HAP-1 (cell line): ENCODE data around the gene CDK5RAP3.
"Not testable (repeated sequence)": the region's sequence is repeated elsewhere in the genome, so short reads cannot be mapped to it uniquely, and the experiment has no call there.

Experiments
- DNase-seq, 2 experiments: peaks; one replicate each; pipeline ENCODE4 v3.0.0-alpha.2; 2016 to 2020; ENCODE audit warnings: low spot score in 2 of 2
- H3K27me3 ChIP-seq: fragments of 250-450 bp; sonication (Bioruptor Pico); 2 replicates; pipeline ENCODE4 v1.5.1; 2020; ENCODE audit warnings: low read depth, mild to moderate bottlenecking, moderate library complexity
- H3K36me3 ChIP-seq: fragments of 250-450 bp; sonication (Bioruptor Pico); replicated peaks from 2 replicates; pipeline ENCODE4 v1.5.1; 2020; ENCODE audit warnings: mild to moderate bottlenecking
- H3K4me1 ChIP-seq: fragments of 250-450 bp; sonication (Bioruptor Pico); 2 replicates; pipeline ENCODE4 v1.5.1; 2020; ENCODE audit warnings: mild to moderate bottlenecking
- H3K4me3 ChIP-seq: fragments of 250-450 bp; sonication (Bioruptor Pico); 2 replicates; pipeline ENCODE4 v1.5.1; 2020; ENCODE audit warnings: mild to moderate bottlenecking, moderate library complexity
- H3K9me3 ChIP-seq: fragments of 250-450 bp; sonication (Bioruptor Pico); 2 replicates; pipeline ENCODE4 v1.5.1; 2020; ENCODE audit warnings: mild to moderate bottlenecking, moderate library complexity
- in situ Hi-C: fragments of 300-500 bp; cut with MboI; formaldehyde crosslinking; loops from 3 replicates; pipeline ENCODE4 v1.14.3; 2020; ENCODE audit warnings: low sequenced_read_pairs, inconsistent platforms, mixed read lengths

The CDK5RAP3 gene

DNA sequence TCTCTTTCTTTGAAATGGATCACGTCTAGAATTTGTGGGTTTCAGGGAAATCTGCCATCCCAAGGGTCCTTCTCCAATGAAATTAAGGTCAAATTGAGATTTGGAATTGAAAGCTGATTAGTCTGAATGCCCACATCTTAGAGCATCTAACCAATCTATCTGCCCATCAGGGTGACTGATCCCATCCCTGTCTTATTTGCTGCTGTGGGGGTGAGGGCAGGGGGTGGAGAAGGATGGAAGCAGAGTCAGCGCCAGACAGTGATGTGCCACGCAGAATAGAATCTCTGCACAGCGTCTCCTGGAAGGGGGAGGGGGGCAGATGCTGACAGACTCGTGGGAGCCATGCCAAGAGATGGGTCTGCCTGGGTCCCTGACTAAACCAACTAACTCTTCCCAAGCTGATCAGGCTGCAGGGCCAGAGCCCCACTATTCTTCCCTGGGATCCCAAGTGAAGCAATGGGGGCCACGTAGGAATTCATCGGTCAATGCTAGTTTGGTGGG lies 32.1 kb downstream of the CDK5RAP3 start:
- peak; percentile 28 to 71 for DNase-seq
- peaks cover 45% of the 10 kb centered on the region for H3K4me1 ChIP-seq
- H3K4me3 ChIP-seq = no peak overlapping the region
- no peaks in the 10 kb centered on the region for H3K9me3 ChIP-seq
- in situ Hi-C loops = no loop called here
- H3K36me3 ChIP-seq = no peaks in the 10 kb centered on the region
- H3K27me3 ChIP-seq = no peaks in the 10 kb centered on the region

DNA sequence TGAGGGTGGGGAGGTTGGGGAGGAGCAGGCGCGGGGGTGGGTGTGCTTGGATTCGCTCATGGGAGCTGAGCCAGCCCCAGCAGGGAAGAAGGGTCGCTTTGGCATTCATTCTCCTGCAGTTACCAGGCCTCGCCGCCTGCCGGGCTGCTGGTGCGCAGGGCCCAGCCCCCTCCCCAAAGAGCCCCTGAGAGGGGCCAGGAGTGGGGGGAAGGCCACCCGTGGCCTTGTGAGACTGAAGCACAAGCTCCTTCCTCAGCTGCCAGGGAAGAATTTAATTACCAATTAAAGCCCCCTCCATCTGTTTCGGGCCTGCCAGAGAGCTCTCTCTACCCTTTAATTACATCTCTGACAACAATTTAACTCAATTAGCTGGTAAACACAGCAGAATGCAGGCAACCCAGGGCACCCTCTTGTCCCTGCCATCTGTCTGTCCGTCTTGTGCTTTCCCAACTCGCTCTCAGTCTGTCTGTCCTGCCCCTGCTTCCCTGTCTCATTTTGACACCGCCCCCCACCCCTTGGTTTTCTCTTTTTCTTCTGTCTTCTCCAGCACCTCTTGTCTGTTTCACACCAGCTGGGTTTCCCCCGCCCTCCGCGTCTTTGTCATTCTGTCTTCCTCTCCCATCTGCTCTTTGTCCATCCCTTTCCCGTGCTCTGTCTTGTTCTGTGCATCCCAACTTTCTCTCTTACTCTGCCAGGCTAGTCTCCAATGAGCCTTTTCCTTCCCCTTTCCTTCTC lies 32.7 kb downstream of the CDK5RAP3 start:
- Histone ChIP-seq H3K27me3 (no peaks in the 10 kb centered on the region), H3K36me3 (no peaks in the 10 kb centered on the region), H3K4me3 (no peak overlapping the region), H3K9me3 (no peaks in the 10 kb centered on the region), H3K4me1 (peaks cover 45% of the 10 kb centered on the region)
- DNase-seq = peak in 1 of 2 experiments; percentile 37
- in situ Hi-C loops = no loop called here

DNA sequence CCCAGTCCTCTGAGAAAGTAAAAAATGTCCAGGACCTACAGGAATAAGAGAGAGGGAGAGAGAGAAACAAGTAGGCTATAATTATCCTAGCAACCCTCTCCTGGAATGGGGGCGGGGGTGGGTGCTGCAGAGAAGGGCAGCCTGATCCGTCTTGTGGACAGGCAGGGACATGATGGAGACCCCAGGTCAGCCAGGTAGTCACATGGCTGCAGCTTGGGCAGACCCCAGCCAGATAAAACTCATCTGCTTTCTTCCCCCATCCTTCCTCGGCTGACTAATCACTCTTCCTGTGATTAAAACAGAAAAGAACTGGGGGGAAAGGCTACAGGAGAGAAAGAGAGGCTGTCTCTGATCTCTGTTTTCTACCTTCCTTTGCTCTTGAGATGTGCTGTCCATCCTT lies 34.1 kb downstream of the CDK5RAP3 start:
- no peak overlapping the region for H3K4me3 ChIP-seq
- H3K9me3 ChIP-seq = no peaks in the 10 kb centered on the region
- no peak for DNase-seq
- in situ Hi-C loops = no loop called here
- H3K36me3 ChIP-seq = no peaks in the 10 kb centered on the region
- no peaks in the 10 kb centered on the region for H3K27me3 ChIP-seq
- H3K4me1 ChIP-seq = peaks cover 45% of the 10 kb centered on the region

- Histone ChIP-seq H3K27me3 (no peaks in the 10 kb centered on the region), H3K36me3 (no peaks in the 10 kb centered on the region), H3K4me1 (peaks cover 46% of the 10 kb centered on the region), H3K9me3 (no peaks in the 10 kb centered on the region), H3K4me3 (no peak overlapping the region)
- DNase-seq = peak in 1 of 2 experiments; percentile 62
- in situ Hi-C loops = no loop called here
Observed at GRCh38 chr17:48006936-48007709, 36.2 kb downstream of the CDK5RAP3 start.

- Histone ChIP-seq H3K4me1 (peaks cover 20% of the 10 kb centered on the region), H3K36me3 (no peaks in the 10 kb centered on the region), H3K9me3 (no peaks in the 10 kb centered on the region), H3K27me3 (no peaks in the 10 kb centered on the region), H3K4me3 (no peak overlapping the region)
- in situ Hi-C loops = no loop called here
- DNase-seq = no peak
Observed at GRCh38 chr17:48010193-48010592, 39.3 kb downstream of the CDK5RAP3 start.

DNA sequence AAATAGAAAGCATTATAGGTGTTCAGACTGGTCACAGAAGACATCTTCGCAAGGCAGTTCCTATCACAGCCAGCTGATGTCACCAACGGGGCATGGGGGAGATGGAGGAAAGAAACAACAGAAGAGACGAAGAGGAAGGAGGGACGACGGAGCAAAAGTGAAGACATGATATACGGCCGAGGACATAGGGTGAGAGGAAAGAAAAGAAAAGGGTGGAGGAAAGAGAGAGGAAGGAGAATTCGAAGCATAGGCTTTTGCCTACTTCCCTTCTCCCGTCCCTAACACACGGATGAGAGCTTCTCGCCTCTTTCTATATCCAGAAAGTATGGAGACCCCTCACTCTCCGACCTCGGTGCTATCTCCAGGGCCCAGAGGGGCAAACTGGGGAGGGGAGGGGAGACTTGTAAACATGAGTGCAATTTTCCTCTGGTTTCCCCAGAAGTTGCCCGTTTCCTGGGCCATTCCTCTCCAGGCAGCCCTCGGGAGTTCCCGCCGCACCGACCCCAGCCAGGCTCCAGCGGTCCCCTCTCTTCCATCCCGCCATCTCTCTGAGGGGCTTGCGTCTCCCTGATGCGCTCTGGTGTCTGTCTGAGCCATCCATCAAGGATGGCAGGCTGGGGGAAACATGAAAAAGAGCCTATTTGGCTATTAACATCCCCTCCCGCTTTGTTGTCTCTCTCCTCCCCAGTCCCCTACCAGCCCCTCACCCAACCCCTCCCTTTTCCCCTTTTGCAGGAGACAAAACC lies 40.7 kb downstream of the CDK5RAP3 start:
- Histone ChIP-seq H3K27me3 (no peaks in the 10 kb centered on the region), H3K36me3 (no peaks in the 10 kb centered on the region), H3K4me1 (peaks cover 13% of the 10 kb centered on the region), H3K9me3 (no peaks in the 10 kb centered on the region), H3K4me3 (peak overlapping the region; percentile 19)
- peak; percentile 46 to 74 for DNase-seq
- in situ Hi-C loops = no loop called here

- H3K4me1 ChIP-seq = peaks cover 12% of the 10 kb centered on the region
- no peaks in the 10 kb centered on the region for H3K27me3 ChIP-seq
- H3K9me3 ChIP-seq = no peaks in the 10 kb centered on the region
- H3K36me3 ChIP-seq = no peaks in the 10 kb centered on the region
- in situ Hi-C loops = no loop called here
- peak; percentile 66 to 82 for DNase-seq
- peak overlapping the region; percentile 19 for H3K4me3 ChIP-seq
Observed at GRCh38 chr17:48012151-48012520, 41.2 kb downstream of the CDK5RAP3 start.

DNA sequence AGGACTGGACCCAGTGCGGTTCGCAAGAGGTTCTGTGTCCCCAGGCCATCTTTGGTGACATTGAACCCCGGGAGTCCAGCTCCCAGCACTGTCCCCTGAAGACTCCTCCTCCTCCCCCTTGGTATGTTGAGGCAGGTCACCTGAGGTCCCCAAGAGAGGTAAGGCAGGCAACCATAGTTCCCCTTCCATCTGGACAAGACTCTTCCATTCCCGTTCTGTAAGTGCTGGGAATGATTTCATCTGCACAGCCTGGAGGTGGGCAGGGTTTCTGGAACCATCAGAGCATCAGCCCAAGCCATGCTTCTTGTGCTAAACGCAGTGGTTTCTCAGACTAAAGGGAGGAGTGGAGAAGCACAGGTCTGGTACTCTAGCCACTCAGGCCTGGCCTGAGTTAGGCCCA lies 41.7 kb downstream of the CDK5RAP3 start:
- in situ Hi-C loops = no loop called here
- no peak overlapping the region for H3K4me3 ChIP-seq
- no peak for DNase-seq

DNA sequence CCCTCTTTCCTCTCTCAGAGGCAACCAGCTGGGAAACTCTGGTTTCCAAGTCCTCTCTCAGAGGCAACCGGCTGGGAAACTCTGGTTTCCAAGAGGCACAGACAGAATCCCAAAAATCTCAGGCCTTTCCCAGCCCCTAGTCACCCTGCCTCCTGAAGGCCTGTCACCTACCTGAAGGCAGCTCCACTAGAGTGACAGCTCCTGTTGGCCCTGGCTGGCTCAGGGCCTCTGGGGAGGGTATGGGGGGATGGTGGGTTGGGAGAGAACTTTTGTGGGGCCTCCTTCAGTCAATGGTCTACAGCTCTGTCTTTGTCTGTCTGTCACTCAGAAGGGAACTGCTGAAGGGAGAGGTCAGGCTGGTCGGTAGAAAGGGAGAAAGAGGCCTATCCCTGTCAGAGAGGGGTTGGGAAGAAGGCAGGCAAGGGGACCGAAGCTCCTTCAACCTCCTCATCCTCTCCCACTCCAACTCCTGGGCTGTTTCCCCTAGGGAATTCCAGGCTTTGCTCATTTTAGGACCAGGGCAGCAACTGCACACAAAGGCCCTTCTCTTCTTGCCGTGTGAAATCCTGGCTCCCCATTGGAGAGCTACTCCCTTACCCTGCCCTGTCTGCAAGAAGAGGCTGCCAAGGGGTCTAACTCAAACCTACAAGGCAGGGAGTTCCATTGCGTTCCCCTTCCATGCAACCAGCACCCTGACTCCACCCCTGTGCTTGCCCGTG lies 43.1 kb downstream of the CDK5RAP3 start:
- Histone ChIP-seq H3K27me3 (no peaks in the 10 kb centered on the region), H3K4me3 (no peak overlapping the region), H3K36me3 (no peaks in the 10 kb centered on the region), H3K4me1 (peaks cover 8% of the 10 kb centered on the region), H3K9me3 (no peaks in the 10 kb centered on the region)
- in situ Hi-C loops = no loop called here
- DNase-seq = no peak

More for the DNA sequence above, 41.7 kb downstream of the CDK5RAP3 start:
- peaks cover 8% of the 10 kb centered on the region for H3K4me1 ChIP-seq
- no peaks in the 10 kb centered on the region for H3K9me3 ChIP-seq
- H3K36me3 ChIP-seq = no peaks in the 10 kb centered on the region
- H3K27me3 ChIP-seq = no peaks in the 10 kb centered on the region

DNA sequence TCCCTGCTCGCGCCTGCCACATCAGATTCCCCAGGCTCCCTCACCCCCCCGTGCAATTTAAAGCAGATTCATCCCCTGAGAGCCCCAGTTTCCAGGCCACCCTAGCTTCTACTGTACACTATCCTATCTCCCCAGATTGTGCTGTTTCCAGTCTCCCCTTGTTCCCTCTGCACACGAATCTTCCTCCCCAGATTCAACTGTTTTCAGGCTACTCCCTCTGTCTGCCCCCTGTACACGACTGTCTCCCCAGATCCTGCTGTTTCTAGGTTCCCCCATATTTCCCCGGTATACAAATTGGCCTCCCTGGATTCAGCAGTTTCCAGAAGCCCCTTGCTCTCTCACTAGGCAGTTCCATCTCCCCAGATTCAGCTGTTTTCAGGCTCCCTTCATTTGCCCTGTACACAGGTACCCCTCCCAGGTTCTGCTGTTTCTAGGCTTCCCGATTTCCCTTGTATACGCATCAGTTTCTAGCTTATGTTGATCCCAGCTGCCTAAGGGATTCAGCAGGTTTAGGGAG lies 43.7 kb downstream of the CDK5RAP3 start:
- no peak for DNase-seq
- no peaks in the 10 kb centered on the region for H3K9me3 ChIP-seq
- H3K27me3 ChIP-seq = no peaks in the 10 kb centered on the region
- H3K4me3 ChIP-seq = no peak overlapping the region
- in situ Hi-C loops = loop anchor here (5.0 kb wide), 3 partner anchors 32 to 172 kb away; partner anchors contain the start of gene SCRN2
- H3K4me1 ChIP-seq = peaks cover 8% of the 10 kb centered on the region
- no peaks in the 10 kb centered on the region for H3K36me3 ChIP-seq

GRCh38 chr17:48016112-48016511 lies 45.2 kb downstream of the CDK5RAP3 start:
- Histone ChIP-seq H3K4me1 (peaks cover 8% of the 10 kb centered on the region), H3K27me3 (no peaks in the 10 kb centered on the region), H3K9me3 (no peaks in the 10 kb centered on the region), H3K4me3 (no peak overlapping the region), H3K36me3 (no peaks in the 10 kb centered on the region)
- no peak for DNase-seq
- in situ Hi-C loops = loop anchor here (5.0 kb wide), 3 partner anchors 34 to 174 kb away; partner anchors contain the start of gene SCRN2

- not testable (repeated sequence) for H3K9me3 ChIP-seq, H3K27me3 ChIP-seq, H3K4me1 ChIP-seq, H3K4me3 ChIP-seq, H3K36me3 ChIP-seq, DNase-seq
- in situ Hi-C loops = loop anchor here (5.0 kb wide), 3 partner anchors 35 to 175 kb away; partner anchors contain the start of gene SCRN2
Observed at GRCh38 chr17:48017817-48018158, 46.9 kb downstream of the CDK5RAP3 start.

- H3K36me3 ChIP-seq = no peaks in the 10 kb centered on the region
- H3K4me1 ChIP-seq = peaks cover 29% of the 10 kb centered on the region
- H3K4me3 ChIP-seq = no peak overlapping the region
- DNase-seq = no peak
- H3K27me3 ChIP-seq = no peaks in the 10 kb centered on the region
- in situ Hi-C loops = no loop called here
- no peaks in the 10 kb centered on the region for H3K9me3 ChIP-seq
Observed at GRCh38 chr17:48021934-48022333, 51.0 kb downstream of the CDK5RAP3 start.
